IMR-90 (cell line): ENCODE data around the gene NRXN2. TPM values are rescaled to one million over a fixed set of nuclear protein-coding genes. Genes with fewer than 3 reads are reported as not detected.

ENCODE experiments used
- ATAC-seq: fragments of 200-7000 bp; cut with Tn5 transposase; 2 replicates; pipeline ENCODE4 v1.9.1; 2020; ENCODE audit warnings: low read depth, mild to moderate bottlenecking, moderate library complexity
- BruUV-seq: library from RNA; stranded (reverse); fragments of 400-500 nt; replicated peaks from 2 replicates; lab custom pipeline; 2021; lab: Mats Ljungman, UMichigan
- CTCF ChIA-PET: fragments of 300-600 bp; formaldehyde crosslinking; extraction: SDS; loops from one replicate; lab custom pipeline; 2021; ENCODE audit warnings: antibody characterized with exemption; lab: Yijun Ruan, JAX
- POLR2A ChIA-PET: fragments of 300-600 bp; sonication (Branson Sonifier 250); formaldehyde crosslinking; loops from one replicate; lab custom pipeline; 2022; ENCODE audit warnings: antibody characterized with exemption; ENCODE audit not compliant: unreplicated experiment; lab: Charles Lee
- DNase-seq: peaks from one replicate; pipeline ENCODE4 v3.0.0; 2013
- H2AFZ ChIP-seq: replicated peaks from 2 replicates; pipeline ENCODE3; 2013; ENCODE audit warnings: low read length, mild to moderate bottlenecking; ENCODE audit not compliant: poor library complexity
- H2AK5ac ChIP-seq: 2 replicates; pipeline ENCODE4 v1.6.1; 2013; ENCODE audit warnings: low read depth, low read length, inconsistent platforms
- H2AK9ac ChIP-seq: replicated peaks from 2 replicates; pipeline ENCODE3; 2013; ENCODE audit warnings: mild to moderate bottlenecking, low read depth, low read length, moderate library complexity; ENCODE audit not compliant: poor library complexity
- H2BK120ac ChIP-seq: 2 replicates; pipeline ENCODE4 v1.6.1; 2013; ENCODE audit warnings: low read depth, low read length, inconsistent platforms
- H2BK15ac ChIP-seq: 3 replicates; pipeline ENCODE4 v1.6.1; 2013; ENCODE audit warnings: low read depth, low read length, inconsistent platforms
- H2BK20ac ChIP-seq: 2 replicates; pipeline ENCODE4 v1.6.1; 2013; ENCODE audit warnings: low read depth, mild to moderate bottlenecking, inconsistent platforms, low read length, moderate library complexity
- H2BK5ac ChIP-seq: 2 replicates; pipeline ENCODE4 v1.6.1; 2013; ENCODE audit warnings: mild to moderate bottlenecking, low read depth, low read length, inconsistent platforms; ENCODE audit not compliant: poor library complexity, severe bottlenecking
- H3K14ac ChIP-seq: replicated peaks from 2 replicates; pipeline ENCODE4 v1.6.1; 2013; ENCODE audit warnings: low read depth, low read length, inconsistent platforms
- H3K18ac ChIP-seq: 2 replicates; pipeline ENCODE4 v1.6.1; 2013; ENCODE audit warnings: low read depth, low read length, control low read depth
- H3K23ac ChIP-seq: 2 replicates; pipeline ENCODE4 v1.6.1; 2013; ENCODE audit warnings: low read depth, low read length, inconsistent platforms
- H3K27ac ChIP-seq: 2 replicates; pipeline ENCODE4 v1.5.1; 2013; ENCODE audit warnings: mild to moderate bottlenecking, control low read depth, low read length; ENCODE audit not compliant: insufficient read depth
- H3K27me3 ChIP-seq: 2 replicates; pipeline ENCODE4 v1.6.1; 2013; ENCODE audit warnings: low read length; ENCODE audit not compliant: control insufficient read depth, insufficient read depth
- H3K36me3 ChIP-seq: 2 replicates; pipeline ENCODE4 v1.6.1; 2013; ENCODE audit warnings: low read length, mixed read lengths; ENCODE audit not compliant: control insufficient read depth, insufficient read depth
- H3K4ac ChIP-seq: 2 replicates; pipeline ENCODE4 v1.6.1; 2013; ENCODE audit warnings: low read depth, low read length, inconsistent platforms
- H3K4me1 ChIP-seq: 2 replicates; pipeline ENCODE4 v1.6.1; 2013; ENCODE audit warnings: low read length, mixed read lengths; ENCODE audit not compliant: control insufficient read depth, insufficient read depth
- H3K4me2 ChIP-seq: 2 replicates; pipeline ENCODE4 v1.6.1; 2013; ENCODE audit warnings: low read depth, mild to moderate bottlenecking, control low read depth, low read length, moderate library complexity
- H3K4me3 ChIP-seq: 2 replicates; pipeline ENCODE4 v1.5.1; 2013; ENCODE audit warnings: low read depth, mild to moderate bottlenecking, control low read depth, low read length, moderate library complexity; ENCODE audit not compliant: insufficient read depth
- H3K56ac ChIP-seq: 2 replicates; pipeline ENCODE4 v1.6.1; 2013; ENCODE audit warnings: low read length, inconsistent platforms; ENCODE audit not compliant: insufficient read depth; ENCODE audit errors: extremely low read depth
- H3K79me1 ChIP-seq, 2 experiments: 2 replicates each; pipeline ENCODE4 v1.6.1; 2013; ENCODE audit warnings: low read length in 2 of 2, inconsistent platforms in 1 of 2, low read depth in 1 of 2
- H3K9ac ChIP-seq: 2 replicates; pipeline ENCODE4 v1.6.1; 2013; ENCODE audit warnings: low read depth, low read length, control low read depth
- H3K9me1 ChIP-seq: 2 replicates; pipeline ENCODE4 v1.6.1; 2013; ENCODE audit warnings: low read length, inconsistent platforms; ENCODE audit not compliant: insufficient read depth
- H3K9me3 ChIP-seq: 2 replicates; pipeline ENCODE4 v1.6.1; 2013; ENCODE audit warnings: low read length; ENCODE audit not compliant: control insufficient read depth, insufficient read depth
- H4K20me1 ChIP-seq: 2 replicates; pipeline ENCODE4 v1.6.1; 2013; ENCODE audit warnings: low read length, inconsistent platforms; ENCODE audit not compliant: insufficient read depth
- H4K5ac ChIP-seq: 2 replicates; pipeline ENCODE4 v1.6.1; 2013; ENCODE audit warnings: mild to moderate bottlenecking, low read depth, low read length, control low read depth
- H4K8ac ChIP-seq, 2 experiments: 2 replicates each; pipeline ENCODE4 v1.6.1; 2013; ENCODE audit warnings: low read depth in 2 of 2, low read length in 2 of 2, control low read depth in 1 of 2, inconsistent platforms in 1 of 2
- H4K91ac ChIP-seq: 2 replicates; pipeline ENCODE4 v1.6.1; 2013; ENCODE audit warnings: low read depth, low read length, inconsistent platforms; ENCODE audit not compliant: insufficient read depth
- BHLHE40 ChIP-seq: fragments of 150-350 bp; IDR thresholded peaks from 2 replicates; pipeline ENCODE4 v1.6.1; 2016; ENCODE audit warnings: mild to moderate bottlenecking, low read depth, low read length
- CHD1 ChIP-seq: IDR thresholded peaks from 2 replicates; pipeline ENCODE4 v1.6.1; 2012; ENCODE audit warnings: low read depth, low read length, improper control_type of control experiment
- CTCF ChIP-seq: conservative IDR thresholded peaks from 2 replicates; pipeline ENCODE4 v1.5.1; 2012; ENCODE audit warnings: mild to moderate bottlenecking, low read depth, low read length, improper control_type of control experiment
- FOS ChIP-seq: fragments of 150-350 bp; IDR thresholded peaks from 2 replicates; pipeline ENCODE4 v1.6.1; 2016; ENCODE audit warnings: low read depth, low read length
- MAFK ChIP-seq: IDR thresholded peaks from 2 replicates; pipeline ENCODE4 v1.6.1; 2012; ENCODE audit warnings: low read depth, low read length, improper control_type of control experiment
- MAZ ChIP-seq: IDR thresholded peaks from 2 replicates; pipeline ENCODE4 v1.6.1; 2012; ENCODE audit warnings: low read depth, mild to moderate bottlenecking, low read length, improper control_type of control experiment, moderate library complexity, borderline replicate concordance
- MXI1 ChIP-seq: IDR thresholded peaks from 2 replicates; pipeline ENCODE4 v1.6.1; 2012; ENCODE audit warnings: low read depth, mild to moderate bottlenecking, low read length, moderate library complexity, borderline replicate concordance
- NFE2L2 ChIP-seq: fragments of 150-350 bp; IDR thresholded peaks from 2 replicates; pipeline ENCODE4 v1.6.1; 2016; ENCODE audit warnings: low read depth, mild to moderate bottlenecking, low read length
- POLR2A ChIP-seq: IDR thresholded peaks from 2 replicates; pipeline ENCODE4 v1.6.1; 2012; ENCODE audit warnings: mild to moderate bottlenecking, low read depth, low read length
- RAD21 ChIP-seq: IDR thresholded peaks from 2 replicates; pipeline ENCODE4 v1.6.1; 2012; ENCODE audit warnings: low read length, improper control_type of control experiment
- RFX5 ChIP-seq: IDR thresholded peaks from 2 replicates; pipeline ENCODE4 v1.8.0; 2012; ENCODE audit warnings: low read depth, mild to moderate bottlenecking, low read length, moderate library complexity
- SMC3 ChIP-seq: fragments of 150-350 bp; IDR thresholded peaks from 2 replicates; pipeline ENCODE4 v1.6.1; 2016; ENCODE audit warnings: low read depth, mild to moderate bottlenecking, antibody characterized with exemption, low read length, moderate library complexity
- WGBS, 2 experiments: methylation state at CpG; one replicate each; pipeline versions ENCODE4 v1.1.5 to v1.1.7; 2013; ENCODE audit warnings: missing lambda C conversion rate in 2 of 2; ENCODE audit not compliant: insufficient read length in 1 of 2; ENCODE audit errors: extremely low coverage in 2 of 2; 5-methylcytosine and 5-hydroxymethylcytosine counted together
- dilution Hi-C: fragments of 300-500 bp; cut with HindIII; formaldehyde crosslinking; loops from one replicate; pipeline ENCODE4 v1.14.3; 2018; ENCODE audit warnings: low sequenced_read_pairs; ENCODE audit not compliant: unreplicated experiment
- in situ Hi-C: fragments of 300-500 bp; cut with MboI; formaldehyde crosslinking; loops from 3 replicates; pipeline ENCODE4 v1.14.3; 2019; ENCODE audit warnings: low sequenced_read_pairs, inconsistent platforms, mixed read lengths
- intact Hi-C: fragments of 100-400 bp; cut with micrococcal nuclease; formaldehyde crosslinking; loops from 2 replicates; pipeline ENCODE4 v1.10.0; 2022
- polyA plus RNA-seq, 3 experiments: library from polyadenylated mRNA; depleted of rRNA; stranded (reverse); fragments of >200 nt; gene quantifications; 2 replicates each; pipeline ENCODE4 v1.2.3, GENCODE V29; 2012; ENCODE audit warnings: low replicate concordance in 1 of 3
- total RNA-seq: library from RNA; depleted of rRNA; stranded (reverse); fragments of >200 nt; gene quantifications from 2 replicates; pipeline ENCODE4 v1.2.3, GENCODE V29; 2012
- TF ChIP-seq, protein P1 (sequence below): fragments of 150-350 bp; IDR thresholded peaks from 2 replicates; pipeline ENCODE4 v1.6.1; 2017; ENCODE audit warnings: mild to moderate bottlenecking, antibody characterized with exemption, low read length, low read depth
- TF ChIP-seq, protein P2 (sequence below): fragments of 150-350 bp; IDR thresholded peaks from 2 replicates; pipeline ENCODE4 v1.6.1; 2016; ENCODE audit warnings: low read depth, mild to moderate bottlenecking, low read length, moderate library complexity, borderline replicate concordance

Gene NRXN2
- total and polyA plus RNA-seq, 2 of the 4 experiments (the other 2 are of a cell fraction), result 0.18 to 0.22 TPM

- Histone ChIP-seq H3K79me1 (no peaks in the 10 kb centered on the region), H3K23ac (no peak overlapping the region), H2BK15ac (no peak overlapping the region), H3K18ac (no peak overlapping the region), H2BK20ac (no peak overlapping the region), H3K27ac (no peak overlapping the region), H2AK9ac (no peak overlapping the region), H3K9me3 (no peaks in the 10 kb centered on the region), H4K5ac (no peak overlapping the region), H3K9ac (no peak overlapping the region), H3K4me1 (peaks cover 3% of the 10 kb centered on the region; the same call in 1 of the 2 replicates), H3K4ac (no peak overlapping the region), H3K4me2 (no peak overlapping the region), H3K14ac (no peak overlapping the region), H3K56ac (no peak overlapping the region), H4K20me1 (peaks cover 8% of the 10 kb centered on the region), H2AK5ac (no peak overlapping the region), H3K36me3 (no peaks in the 10 kb centered on the region), H2BK5ac (no peak overlapping the region), H3K9me1 (peaks cover 3% of the 10 kb centered on the region), H4K91ac (no peak overlapping the region), H3K4me3 (no peak overlapping the region), H4K8ac (no peak overlapping the region), H3K27me3 (no peaks in the 10 kb centered on the region), H2BK120ac (no peak overlapping the region), H2AFZ (peak overlapping the region; percentile 58)
- in situ Hi-C loops (no loop called here), dilution Hi-C loops (no loop called here), intact Hi-C loops (no loop called here)
- 88% methylated on average over 5 of the region's 7 CpGs; no CpG with 5 or more reads in 1 of the 2 experiments for WGBS, 2 experiments
- POLR2A ChIA-PET, result no interaction called here
- no peak for DNase-seq
- no TSS peak for BruUV-seq
- ATAC-seq, result no peak
- TF ChIP-seq NFE2L2 (no peak), CHD1 (no peak), SMC3 (no peak), MAZ (no peak), RAD21 (no peak), MXI1 (no peak), CTCF (no peak), MAFK (no peak), POLR2A (no peak), BHLHE40 (no peak), RFX5 (no peak), FOS (no peak)
- TF ChIP-seq, protein P1, sequence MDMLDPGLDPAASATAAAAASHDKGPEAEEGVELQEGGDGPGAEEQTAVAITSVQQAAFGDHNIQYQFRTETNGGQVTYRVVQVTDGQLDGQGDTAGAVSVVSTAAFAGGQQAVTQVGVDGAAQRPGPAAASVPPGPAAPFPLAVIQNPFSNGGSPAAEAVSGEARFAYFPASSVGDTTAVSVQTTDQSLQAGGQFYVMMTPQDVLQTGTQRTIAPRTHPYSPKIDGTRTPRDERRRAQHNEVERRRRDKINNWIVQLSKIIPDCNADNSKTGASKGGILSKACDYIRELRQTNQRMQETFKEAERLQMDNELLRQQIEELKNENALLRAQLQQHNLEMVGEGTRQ, result no peak
- TF ChIP-seq, protein P2, sequence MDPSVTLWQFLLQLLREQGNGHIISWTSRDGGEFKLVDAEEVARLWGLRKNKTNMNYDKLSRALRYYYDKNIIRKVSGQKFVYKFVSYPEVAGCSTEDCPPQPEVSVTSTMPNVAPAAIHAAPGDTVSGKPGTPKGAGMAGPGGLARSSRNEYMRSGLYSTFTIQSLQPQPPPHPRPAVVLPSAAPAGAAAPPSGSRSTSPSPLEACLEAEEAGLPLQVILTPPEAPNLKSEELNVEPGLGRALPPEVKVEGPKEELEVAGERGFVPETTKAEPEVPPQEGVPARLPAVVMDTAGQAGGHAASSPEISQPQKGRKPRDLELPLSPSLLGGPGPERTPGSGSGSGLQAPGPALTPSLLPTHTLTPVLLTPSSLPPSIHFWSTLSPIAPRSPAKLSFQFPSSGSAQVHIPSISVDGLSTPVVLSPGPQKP, result no peak
- CTCF ChIA-PET, result no interaction called here
Observed at GRCh38 chr11:64753019-64753379, 30.0 kb upstream of the NRXN2 start.
